GM21515 (cell line): ENCODE measurements around the gene ME3.
"Not testable (repeated sequence)": the region's sequence is repeated elsewhere in the genome, so short reads cannot be mapped to it uniquely, and the experiment has no call there.

Source experiments
- ATAC-seq: cut with Tn5 transposase; IDR thresholded peaks from one replicate; pipeline ENCODE4 v1.9.1; 2021; ENCODE audit not compliant: unreplicated experiment

The ME3 gene

DNA sequence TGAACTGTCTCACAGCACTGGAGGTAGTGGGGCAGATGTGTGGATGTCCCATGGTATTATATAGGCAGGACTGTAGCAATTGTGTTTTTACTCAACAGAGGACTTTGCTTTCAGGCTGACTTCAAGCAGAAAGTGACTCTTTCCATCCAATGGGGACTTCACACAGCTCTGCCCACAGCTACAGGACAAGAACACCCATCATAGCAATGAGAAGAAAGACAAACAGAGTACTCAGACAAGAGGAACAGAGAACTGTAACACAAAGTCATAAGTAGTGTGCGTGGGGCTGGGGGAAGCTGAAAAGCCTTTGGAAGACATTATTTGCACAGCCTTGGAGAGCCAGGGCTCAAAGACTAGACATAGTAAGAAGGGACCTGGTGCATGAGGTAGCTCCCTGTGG, 227.4 kb downstream of the ME3 start:
- no peak for ATAC-seq

DNA sequence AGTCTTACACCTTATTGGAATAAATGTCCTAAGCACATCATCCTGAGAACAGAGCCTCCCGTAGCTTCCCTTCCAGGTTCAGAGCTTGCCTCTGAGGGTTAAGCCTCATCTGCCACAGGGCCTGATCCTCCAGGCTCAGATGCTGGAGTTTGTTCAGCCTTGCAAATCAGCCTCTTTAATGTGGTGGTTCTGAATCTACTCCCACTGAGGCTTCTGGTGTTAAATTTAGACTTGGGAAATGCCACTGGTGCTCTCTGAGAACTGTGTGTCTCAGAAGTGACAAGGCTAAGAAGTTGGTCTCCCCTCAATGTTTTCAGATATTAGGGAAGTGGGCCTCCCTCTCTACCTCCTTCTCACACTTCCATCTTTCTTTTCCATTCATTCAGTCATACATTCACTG, 229.0 kb downstream of the ME3 start:
- ATAC-seq = no peak

DNA sequence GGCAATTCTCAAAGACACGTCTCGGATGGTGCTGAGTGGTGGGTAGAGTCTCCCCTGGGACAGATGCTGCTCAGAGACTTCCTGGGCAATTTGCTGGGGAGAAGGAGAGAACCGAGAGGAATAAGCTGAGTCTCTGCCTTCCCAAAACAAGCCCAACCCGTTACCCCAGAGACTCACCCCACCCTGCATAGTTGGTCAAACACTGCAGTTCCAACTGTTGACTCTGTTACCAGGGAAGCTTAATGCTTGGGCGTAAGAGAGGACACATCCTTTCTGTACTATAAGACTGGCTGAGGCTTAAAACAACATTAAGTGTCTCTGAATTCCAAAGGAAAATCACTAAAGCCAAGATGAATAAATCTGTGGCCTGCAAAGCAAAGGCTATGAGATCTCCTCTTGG, 229.6 kb downstream of the ME3 start:
- ATAC-seq = no peak

DNA sequence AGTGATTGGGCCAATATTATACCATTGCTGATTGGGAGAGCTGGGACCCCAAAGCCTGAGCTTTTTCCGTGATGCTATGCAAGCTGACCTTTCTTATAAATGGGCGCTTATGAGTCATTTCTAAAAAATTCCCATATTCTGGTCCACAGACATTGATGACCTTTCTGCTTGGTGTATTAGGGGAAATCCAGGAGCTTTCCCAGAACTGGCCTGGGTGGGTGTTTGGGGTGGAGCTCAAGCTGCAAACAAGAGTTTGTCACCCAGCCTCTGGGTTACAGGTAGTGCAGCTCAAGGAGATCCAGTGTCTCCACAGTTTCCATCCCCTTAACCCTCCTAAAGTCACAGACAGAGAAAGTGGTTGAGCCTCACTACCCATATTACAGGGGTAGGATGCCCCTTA, 230.0 kb downstream of the ME3 start:
- no peak for ATAC-seq

DNA sequence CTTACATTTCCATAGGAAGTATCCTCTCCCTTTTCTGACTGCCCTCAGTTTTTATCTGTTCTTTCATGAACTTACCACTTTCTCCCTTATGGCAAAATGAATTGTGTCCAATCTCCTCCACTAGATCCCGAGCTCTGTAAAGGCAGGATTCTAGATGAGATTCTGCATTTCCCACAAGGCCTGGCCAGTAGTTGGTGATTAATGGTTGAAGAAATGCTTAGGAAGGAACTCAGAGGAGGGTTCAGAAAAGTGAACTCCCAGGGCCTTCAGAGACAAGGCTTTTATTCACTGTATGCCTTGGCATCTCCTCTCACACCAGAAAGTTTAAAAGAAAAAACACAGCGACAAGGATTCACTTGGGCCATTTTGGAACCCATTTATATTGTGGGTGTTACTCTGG, 231.6 kb downstream of the ME3 start:
- no peak for ATAC-seq

DNA sequence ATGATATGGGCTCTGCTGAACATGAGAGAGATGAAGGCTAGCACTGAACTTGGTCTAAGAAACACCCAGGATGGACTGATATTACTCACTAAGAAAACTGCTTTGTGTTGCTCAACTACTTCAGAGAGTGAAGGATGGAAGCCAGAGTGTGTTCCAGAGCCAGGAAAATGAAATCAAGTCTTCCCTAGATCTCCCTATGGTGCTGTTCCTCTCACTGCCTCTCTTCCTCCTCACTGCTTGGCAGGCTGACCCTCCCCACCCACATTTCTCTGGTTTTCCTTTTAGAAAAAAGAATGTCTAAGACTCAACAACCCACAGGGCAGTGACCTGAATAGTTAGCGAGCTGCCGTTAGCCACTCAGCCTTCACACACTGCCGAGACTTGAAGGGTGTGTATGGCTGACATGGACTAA, 232.1 kb downstream of the ME3 start:
- no peak for ATAC-seq

DNA sequence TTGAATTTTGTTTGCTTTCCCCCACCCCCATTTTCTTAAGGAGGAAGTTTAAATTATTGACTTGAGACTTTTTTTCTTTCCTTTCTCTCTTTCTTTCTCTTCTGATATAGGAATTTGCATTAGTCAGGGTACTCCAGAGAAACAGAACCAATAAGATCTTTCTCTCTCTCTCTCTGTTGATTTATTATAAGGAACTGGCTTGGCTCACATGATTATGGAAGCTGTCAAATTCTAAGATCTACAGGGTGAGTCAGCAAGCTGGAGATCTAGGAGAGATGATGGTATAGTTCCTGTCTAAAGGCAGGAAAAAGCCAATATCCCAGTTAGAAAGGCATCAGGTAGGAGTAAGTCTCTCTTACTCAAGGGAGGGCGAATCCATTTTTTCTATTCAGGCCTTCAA, 233.7 kb downstream of the ME3 start:
- no peak for ATAC-seq

DNA sequence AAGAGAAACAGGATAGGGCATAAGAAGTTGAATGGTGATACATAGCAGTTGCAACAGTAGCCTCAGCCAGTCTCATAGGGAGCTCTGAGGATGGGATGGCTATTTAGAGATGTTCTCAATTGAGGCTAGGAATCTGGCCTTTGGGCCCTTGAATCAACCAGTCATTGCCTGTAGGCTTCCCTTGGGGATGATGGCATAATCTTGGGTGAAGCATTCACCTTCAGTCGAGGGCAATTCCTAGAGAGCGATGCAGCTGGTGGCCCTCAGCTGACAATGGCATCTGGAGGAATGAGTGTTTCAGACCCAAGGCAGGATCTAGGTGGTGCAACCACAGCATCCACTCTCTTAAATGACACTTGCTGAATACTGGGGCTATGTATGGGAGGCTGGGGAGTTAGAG, 236.7 kb downstream of the ME3 start:
- no peak for ATAC-seq

DNA sequence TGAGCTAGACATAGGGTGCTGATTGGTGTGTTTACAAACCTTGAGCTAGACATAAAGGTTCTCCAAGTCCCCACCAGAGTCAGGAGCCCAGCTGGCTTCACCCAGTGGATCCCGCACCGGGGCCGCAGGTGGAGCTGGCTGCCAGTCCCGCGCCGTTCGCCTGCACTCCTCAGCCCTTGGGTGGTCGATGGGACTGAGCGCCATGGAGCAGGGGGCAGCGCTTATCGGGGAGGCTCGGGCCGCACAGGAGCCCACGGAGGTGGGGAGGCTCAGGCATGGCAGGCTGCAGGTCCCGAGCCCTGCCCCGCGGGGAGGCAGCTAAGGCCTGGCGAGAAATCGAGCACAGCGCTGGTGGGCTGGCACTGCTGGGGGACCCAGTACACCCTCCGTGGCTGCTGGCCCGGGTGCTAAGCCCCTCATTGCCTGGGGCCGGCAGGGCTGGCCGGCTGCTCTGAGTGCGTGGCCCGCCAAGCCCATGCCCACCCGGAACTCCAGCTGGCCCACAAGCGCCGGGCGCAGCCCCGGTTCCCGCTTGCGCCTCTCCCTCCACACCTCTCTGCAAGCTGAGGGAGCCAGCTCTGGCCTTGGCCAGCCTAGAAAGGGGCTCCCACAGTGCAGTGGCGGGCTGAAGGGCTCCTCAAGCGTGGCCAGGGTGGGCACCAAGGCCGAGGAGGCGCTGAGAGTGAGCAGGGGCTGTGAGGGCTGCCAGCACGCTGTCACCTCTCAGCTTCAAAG, 238.9 kb downstream of the ME3 start:
- not testable (repeated sequence) for ATAC-seq

DNA sequence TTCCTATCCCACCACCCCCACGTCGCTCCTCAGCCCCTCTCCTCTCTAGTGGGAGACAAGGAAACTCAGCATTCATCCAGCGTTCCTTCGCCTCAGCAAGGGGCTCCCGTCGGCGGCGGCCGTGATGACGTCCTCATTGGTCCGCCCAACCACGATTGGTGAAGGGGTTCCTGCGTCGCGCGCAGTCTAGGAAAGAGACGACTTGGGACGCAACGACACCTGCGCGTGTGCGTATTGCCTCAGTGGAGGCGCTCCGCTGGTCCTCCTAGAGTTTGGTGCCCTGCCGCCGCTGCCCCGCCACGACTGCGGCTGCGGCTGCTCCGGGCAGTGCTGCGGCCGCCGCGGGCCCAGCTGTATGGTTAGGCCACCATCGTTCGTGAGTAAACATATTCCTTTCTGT, 241.2 kb downstream of the ME3 start:
- ATAC-seq = no peak

DNA sequence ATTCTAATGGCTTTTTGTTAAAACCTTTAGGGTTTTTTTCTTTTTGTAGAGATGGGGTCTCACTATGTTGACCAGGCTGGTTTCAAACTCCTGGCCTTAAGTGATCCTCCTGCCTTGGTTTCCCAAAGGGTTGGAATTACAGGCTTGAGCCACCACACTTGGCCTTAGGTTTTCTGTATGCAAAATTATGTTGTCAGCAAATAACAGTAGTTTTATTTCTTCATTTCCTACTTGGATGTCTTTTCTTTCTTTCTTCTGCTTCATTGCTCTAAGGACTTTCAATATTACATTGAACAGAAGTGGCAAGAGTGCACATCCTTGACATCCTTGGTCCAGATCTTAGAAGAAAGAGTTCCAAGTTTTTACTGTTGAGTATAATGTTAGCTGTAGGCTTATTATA, 245.0 kb downstream of the ME3 start:
- no peak for ATAC-seq

DNA sequence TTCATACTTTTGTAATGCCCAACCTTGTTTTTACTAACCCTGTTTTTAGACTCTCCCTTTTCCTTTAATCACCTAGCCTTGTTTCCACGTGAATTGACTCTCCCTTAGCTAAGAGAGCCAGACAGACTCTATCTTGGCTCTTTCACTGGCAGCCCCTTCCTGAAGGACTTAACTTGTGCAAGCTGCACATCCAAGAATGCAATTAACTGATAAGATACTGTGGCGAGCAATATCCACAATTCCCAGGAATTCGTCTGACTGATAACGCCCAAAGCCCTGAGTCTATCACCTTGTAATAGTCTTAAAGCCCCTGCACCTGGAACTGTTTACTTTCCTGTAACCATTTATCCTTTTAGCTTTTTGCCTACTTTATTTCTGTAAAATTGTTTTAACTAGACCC, 248.9 kb downstream of the ME3 start:
- ATAC-seq = not testable (repeated sequence)

DNA sequence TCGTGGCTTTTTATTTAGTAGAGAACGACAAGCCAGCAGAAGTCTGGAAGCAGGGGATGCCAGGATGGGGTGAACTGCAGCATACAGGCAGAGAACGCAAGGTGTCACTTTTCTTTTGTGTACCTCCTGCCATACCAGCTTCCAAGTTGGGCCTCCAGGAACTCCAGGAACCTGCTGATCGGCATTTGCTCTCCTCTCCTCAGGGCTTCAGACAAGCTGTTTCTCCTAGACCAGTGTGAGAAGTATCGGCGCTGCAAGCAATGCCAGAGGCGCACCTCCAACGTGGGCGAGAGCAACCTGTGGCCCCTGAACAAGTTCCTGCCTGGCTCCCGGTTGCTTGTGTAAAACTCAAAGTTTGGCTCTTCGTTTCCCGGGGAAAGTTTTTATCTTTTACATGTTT, 250.0 kb downstream of the ME3 start:
- no peak for ATAC-seq

DNA sequence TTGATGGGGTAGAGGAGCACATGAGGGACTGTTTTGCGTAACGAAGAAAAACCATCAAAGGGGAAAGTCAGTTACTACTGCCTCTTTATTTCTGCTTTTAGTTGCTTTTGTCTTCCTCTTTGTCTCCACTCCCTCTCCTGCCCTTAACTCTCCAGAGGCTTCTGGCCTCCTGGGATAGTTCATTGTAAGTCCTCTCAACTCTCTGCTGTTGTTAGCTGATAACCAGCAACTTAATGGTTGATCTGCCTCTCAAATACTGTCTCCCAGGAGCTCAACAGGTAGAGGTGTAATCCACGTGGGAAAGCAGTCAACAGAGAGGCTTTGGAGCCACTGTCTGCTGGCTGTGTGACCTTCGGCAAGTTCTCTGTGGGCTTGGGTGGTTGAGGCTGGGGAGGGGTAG, 250.5 kb downstream of the ME3 start:
- no peak for ATAC-seq

DNA sequence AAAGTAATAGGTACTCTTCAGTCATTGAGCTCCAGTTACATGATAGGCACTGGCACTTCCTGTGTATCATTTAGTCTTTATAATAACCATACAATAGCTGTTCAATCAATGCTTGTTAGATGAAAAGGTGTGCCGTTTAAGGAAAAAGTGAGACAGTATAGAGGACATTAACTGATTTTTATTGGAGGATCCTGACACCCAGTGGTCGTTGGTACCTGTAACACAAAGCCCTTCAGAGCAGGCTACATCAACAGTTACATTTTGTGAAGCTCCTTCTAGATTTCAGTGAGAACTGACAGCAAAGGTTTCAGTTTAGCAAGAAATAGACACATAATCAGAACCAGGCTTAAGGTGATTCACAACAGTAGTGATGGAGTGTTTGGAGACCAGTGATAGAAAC, 253.5 kb downstream of the ME3 start:
- no peak for ATAC-seq

DNA sequence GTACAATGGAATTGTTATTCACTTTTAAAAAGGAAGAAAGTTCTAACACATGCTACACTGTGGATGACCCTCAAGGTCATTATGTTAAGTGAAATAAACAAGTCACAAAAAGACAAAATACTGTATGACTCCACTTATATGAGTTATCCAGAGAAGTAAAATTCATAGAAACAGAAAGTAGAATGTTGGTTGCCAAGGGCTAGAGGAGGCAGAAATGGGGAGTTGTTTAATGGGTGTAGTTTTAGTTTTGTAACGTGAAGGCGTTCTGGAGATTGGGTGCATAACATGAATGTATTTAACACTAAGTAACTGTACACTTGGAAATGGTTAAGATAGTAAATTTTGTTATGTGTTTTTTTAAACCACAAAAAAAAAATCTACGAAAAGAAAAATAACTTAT, 253.9 kb downstream of the ME3 start:
- ATAC-seq = no peak

DNA sequence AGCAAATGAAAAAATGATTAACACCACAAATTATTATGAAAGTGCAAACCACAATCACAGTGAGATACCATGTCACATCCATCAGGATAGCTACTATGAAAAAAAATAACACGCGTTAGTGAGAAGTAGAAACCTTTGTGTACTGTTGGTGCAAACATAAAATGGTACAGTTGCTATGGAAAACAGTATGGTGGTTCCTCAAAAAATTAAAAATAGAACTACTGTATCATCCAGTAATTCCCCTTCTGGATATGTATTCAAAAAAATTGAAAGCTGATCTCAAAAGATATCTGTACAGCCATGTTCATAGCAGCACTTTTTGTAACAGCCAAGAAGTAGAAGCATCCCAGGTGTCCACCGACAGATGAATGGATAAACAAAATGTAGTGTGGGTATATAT, 254.3 kb downstream of the ME3 start:
- no peak for ATAC-seq

DNA sequence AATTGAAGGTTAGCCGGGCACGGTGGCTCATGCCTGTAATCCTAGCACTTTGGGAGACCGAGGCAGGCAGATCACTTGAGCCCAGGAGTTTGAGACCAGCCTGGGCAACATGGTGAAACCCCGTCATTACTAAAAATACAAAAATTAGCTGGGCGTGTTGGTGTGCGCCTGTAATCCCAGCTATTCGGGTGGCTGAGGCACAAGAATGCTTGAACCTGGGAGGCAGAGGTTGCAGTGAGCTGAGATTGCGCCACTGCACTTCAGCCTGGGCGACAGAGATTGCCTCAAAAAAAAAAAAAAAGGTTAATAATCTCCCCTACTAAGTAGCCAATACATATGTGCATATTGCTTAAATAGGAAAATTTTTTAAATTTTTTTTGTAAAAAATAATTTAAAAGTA, 255.5 kb downstream of the ME3 start:
- not testable (repeated sequence) for ATAC-seq

DNA sequence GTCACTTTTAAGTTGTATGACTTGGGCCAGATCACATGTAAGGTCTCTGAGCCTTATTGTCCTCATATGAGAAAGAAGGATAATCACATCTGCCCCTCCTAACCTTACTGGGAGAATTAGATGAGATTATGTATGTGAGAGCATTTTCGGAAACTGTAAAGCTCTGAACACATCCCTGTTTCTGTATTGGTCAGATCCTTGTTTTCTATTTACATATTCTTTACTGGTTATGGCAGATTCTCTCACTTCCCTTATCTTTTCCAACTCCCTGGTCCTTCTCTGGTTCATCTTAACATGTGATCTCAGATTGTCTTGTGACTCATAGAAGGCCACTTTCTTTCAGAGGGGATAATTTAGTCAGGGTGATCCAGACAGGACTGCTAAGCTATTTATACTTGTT, 255.9 kb downstream of the ME3 start:
- ATAC-seq = no peak

DNA sequence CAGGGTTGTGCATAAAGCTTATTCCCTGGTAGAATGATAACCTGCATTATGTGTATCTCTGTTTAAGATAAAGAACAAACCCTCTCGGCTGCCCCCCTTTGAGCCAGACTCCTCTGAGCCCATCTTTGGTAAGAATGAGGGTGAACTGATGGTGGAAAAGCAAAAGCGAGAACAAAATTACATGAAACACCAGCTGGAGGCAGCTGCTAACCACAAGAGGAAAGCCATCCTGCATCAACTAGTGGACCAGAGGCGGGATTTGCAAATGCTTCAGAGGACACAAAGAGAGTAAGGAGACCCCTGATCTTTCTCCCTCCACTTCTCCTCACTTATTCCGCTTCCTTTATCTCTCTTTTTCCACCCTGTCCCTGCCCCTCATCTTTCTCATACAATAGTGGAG, 257.4 kb downstream of the ME3 start:
- no peak for ATAC-seq

DNA sequence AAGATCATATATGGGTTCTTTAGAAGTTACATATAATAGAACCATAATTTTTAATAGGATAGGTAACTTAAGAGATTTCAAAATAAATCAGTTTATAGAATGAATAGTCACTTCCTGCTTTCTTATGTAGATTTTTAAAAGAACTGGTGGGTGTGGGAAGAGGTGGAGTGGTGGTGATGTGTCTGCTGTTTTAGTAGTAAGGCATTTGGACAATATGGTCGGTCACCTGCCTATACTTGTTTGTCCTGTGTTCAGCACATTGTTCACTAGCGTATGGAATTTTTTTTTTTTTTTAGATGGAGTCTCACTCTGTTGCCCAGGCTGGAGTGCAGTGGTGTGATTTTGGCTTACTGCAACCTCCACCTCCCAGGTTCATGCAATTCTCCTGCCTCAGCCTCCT, 258.4 kb downstream of the ME3 start:
- ATAC-seq = no peak

DNA sequence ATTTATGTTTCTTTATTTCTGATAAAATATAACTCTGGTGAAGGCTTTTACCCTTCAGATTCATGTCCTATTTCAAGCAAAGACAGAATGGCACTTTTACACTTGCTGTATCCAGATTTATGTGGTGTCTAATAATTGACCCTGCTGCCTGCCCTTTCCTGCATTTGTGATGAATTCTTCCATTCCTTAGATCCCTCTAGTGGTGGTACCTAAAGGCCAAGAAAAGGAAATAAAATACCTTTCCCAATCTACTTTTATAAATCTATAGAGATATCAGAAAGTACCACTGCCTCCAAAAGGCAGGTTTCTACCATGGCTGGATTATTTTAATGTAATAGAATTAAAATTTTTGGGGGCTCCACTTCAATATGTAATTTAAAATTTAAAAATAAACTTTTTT, 263.6 kb downstream of the ME3 start:
- no peak for ATAC-seq

DNA sequence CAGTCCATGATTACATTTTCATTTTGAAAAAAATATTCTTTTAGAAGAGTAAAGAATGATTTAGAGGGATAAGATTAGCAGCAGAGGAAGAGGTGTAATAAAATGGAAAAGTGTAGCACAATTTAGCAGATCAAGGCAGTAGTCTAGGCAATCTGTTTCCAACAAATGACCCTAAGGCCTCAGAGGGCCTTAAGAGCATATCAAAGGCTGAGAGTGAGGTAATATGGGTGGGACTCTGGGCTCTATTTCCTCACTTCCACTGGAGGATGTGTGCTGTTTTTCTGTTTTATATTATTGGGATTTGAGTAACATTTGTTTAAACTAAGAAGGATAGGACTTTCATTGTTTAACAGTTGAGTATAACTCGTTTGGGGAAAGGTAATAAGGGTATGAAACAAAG, 269.0 kb downstream of the ME3 start:
- no peak for ATAC-seq

DNA sequence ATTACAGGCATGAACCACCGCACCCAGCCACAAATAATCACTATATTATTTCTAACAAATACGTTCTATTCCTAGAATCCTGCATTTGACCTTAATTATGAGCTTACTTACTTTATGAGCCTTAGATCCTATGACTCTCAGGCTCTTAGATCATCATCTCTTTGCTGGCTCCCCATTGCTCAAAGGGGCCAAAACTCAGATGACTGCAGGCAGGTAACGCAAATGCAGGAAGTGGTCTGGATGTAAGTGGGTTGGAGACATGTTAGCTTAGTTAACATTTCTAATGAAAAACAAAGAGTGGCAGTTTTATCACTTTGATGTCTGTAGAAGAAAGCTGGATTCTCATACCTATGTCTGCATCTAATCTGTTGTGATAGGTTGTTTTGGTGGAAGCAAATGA, 274.3 kb downstream of the ME3 start:
- ATAC-seq = no peak
